Peyer's patch (tissue), 4 donors: Measurements from ENCODE around the gene BTNL8. TPM values are rescaled to one million over a fixed set of nuclear protein-coding genes. Genes with fewer than 3 reads are reported as not detected.

Experiments used
- DNase-seq, 3 donors: peaks; one replicate each; pipeline ENCODE4 v3.0.0-alpha.2; 2017 to 2019
- H3K27ac ChIP-seq, 4 donors: fragments of 200-600 bp; sonication (generic); one replicate each; pipeline ENCODE4 v1.5.1; 2016 to 2019
- H3K27me3 ChIP-seq, 2 donors: fragments of 200-600 bp; sonication (generic); one replicate each; pipeline ENCODE4 v1.5.1; 2019
- H3K36me3 ChIP-seq, 3 donors: fragments of 200-600 bp; sonication (generic); one replicate each; pipeline ENCODE4 v1.5.1; 2016 to 2019
- H3K4me1 ChIP-seq, 4 donors: fragments of 200-600 bp; sonication (generic); one replicate each; pipeline ENCODE4 v1.5.1; 2016 to 2019
- H3K4me3 ChIP-seq, 4 donors: fragments of 200-600 bp; sonication (generic); 1 replicate in 3 of 4; 2 replicates in 1 of 4; pipeline ENCODE4 v1.5.1; 2016 to 2019; ENCODE audit warnings: mild to moderate bottlenecking in 1 of 4
- H3K9me3 ChIP-seq, 4 donors: fragments of 200-600 bp; sonication (generic); one replicate each; pipeline ENCODE4 v1.5.1; 2016 to 2019; ENCODE audit warnings: mild to moderate bottlenecking in 1 of 4
- POLR2A ChIP-seq, 2 donors: fragments of 450-650 bp; IDR thresholded peaks; one replicate each; pipeline ENCODE4 v1.5.1; 2017; ENCODE audit warnings: antibody characterized with exemption in 2 of 2, mild to moderate bottlenecking in 2 of 2, moderate library complexity in 2 of 2
- total RNA-seq, 4 donors: library from RNA; depleted of rRNA; stranded (reverse); fragments of >200 nt; gene quantifications; one replicate each; pipeline ENCODE4 v1.1.0, GENCODE V29; 2016
- TF ChIP-seq, protein P1 (sequence below), 6 experiments: fragments of 450-650 bp in 4 of 6; fragments of 200-600 bp in 2 of 6; sonication (generic) in 1 of 6; IDR thresholded peaks; one replicate each; pipeline ENCODE4 v1.5.1; 2017 to 2019; ENCODE audit warnings: antibody characterized with exemption in 6 of 6, mild to moderate bottlenecking in 3 of 6, moderate library complexity in 1 of 6

The BTNL8 gene
- total RNA-seq, 4 donors from 2014 or later: 6.6 to 337 (median 134) TPM

DNA sequence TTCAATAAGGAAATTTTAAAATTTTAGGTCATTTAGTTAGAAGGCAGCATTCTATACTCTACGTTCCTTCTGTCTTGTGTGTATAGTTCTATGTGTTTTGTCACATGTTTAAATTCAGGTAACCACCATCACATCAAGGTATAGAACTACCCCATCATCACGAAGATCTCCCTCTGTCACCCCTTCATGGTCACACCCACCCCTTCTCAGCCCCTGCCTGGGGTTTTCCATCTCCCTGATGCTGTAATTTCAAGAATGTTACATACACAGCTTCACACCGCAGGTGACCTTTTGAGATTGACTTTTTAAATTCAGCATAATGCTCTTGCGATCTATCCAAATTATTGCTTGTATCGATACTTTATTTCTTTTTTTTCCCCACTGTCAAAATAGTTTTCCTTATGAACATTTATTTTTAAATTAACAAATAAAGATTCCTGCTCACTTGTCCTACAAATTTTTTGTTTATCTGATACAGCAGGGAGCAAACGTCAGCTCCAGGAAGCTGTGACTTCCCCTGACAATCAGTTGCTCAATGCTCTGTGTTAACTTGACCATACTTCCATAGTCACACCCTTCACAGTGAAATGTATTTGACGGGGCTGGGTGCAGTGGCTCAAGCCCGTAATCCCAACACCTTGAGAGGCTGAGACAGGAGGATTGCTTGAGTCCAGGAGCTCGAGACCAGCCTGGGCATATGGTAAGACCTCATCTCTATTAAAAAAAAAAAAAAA lies 10.2 kb downstream of the BTNL8 start:
- no peak overlapping the region for H3K4me3 ChIP-seq
- no peak for DNase-seq
- H3K27ac ChIP-seq: no peak overlapping the region
- no peaks in the 10 kb centered on the region for H3K27me3 ChIP-seq
- no peaks in the 10 kb centered on the region for H3K4me1 ChIP-seq
- TF ChIP-seq, protein P1, sequence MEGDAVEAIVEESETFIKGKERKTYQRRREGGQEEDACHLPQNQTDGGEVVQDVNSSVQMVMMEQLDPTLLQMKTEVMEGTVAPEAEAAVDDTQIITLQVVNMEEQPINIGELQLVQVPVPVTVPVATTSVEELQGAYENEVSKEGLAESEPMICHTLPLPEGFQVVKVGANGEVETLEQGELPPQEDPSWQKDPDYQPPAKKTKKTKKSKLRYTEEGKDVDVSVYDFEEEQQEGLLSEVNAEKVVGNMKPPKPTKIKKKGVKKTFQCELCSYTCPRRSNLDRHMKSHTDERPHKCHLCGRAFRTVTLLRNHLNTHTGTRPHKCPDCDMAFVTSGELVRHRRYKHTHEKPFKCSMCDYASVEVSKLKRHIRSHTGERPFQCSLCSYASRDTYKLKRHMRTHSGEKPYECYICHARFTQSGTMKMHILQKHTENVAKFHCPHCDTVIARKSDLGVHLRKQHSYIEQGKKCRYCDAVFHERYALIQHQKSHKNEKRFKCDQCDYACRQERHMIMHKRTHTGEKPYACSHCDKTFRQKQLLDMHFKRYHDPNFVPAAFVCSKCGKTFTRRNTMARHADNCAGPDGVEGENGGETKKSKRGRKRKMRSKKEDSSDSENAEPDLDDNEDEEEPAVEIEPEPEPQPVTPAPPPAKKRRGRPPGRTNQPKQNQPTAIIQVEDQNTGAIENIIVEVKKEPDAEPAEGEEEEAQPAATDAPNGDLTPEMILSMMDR (IDR thresholded peaks at IDR 0.05): no peak
- no peak for TF ChIP-seq POLR2A (IDR thresholded peaks at IDR 0.05)
- H3K9me3 ChIP-seq: no peaks in the 10 kb centered on the region
- peaks cover 0 to 37% (median 0%) of the 10 kb centered on the region in 3 donors for H3K36me3 ChIP-seq

DNA sequence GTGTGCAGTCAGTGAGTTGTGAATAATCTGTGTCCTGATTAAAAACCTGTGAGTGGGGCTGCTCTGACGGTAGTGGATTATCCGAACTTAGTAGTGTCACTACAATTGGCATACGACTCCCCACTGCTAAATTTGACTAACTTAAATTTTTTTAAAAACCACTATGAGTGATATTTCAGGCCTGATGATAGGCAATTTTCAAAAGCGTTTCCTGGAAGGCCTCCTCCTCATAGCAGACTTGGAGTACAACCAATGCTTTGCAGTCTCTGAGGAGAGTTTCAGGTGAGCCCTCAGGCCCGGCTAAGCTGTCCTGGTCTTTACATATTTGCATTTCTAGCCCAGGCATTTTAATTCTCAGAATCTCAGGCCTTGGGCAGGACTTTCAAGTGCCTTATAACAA lies 10.8 kb downstream of the BTNL8 start:
- H3K27me3 ChIP-seq: no peaks in the 10 kb centered on the region
- H3K9me3 ChIP-seq: no peaks in the 10 kb centered on the region
- DNase-seq: no peak
- H3K36me3 ChIP-seq: peaks cover 0 to 41% (median 0%) of the 10 kb centered on the region in 3 donors
- H3K4me3 ChIP-seq: no peak overlapping the region
- H3K4me1 ChIP-seq: no peaks in the 10 kb centered on the region
- TF ChIP-seq, protein P1 (IDR thresholded peaks at IDR 0.05): no peak
- no peak for TF ChIP-seq POLR2A (IDR thresholded peaks at IDR 0.05)
- H3K27ac ChIP-seq: no peak overlapping the region

DNA sequence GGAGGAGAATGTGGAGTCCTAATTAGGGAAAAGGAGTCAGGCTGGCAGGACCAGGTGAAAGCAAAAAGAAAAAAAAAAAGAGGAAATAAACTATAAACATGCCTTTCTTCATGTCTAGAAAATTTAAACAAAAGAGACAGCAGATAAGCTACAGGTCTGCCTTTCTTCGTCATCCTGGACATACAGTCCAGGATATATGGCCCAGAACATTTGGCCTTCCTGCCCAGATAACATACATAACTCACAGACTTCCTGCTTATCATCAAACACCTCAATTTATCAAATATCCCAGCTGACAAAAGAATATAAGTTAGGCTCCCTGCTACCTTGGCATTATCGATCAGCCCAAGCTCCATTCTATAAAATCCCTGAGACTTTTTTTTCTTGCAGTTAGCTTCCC lies 11.2 kb downstream of the BTNL8 start:
- Histone ChIP-seq H3K36me3 (peaks cover 0 to 45% (median 0%) of the 10 kb centered on the region in 3 donors), H3K4me3 (no peak overlapping the region), H3K9me3 (no peaks in the 10 kb centered on the region), H3K27me3 (no peaks in the 10 kb centered on the region), H3K4me1 (no peaks in the 10 kb centered on the region), H3K27ac (no peak overlapping the region)
- DNase-seq: no peak
- TF ChIP-seq, protein P1 (IDR thresholded peaks at IDR 0.05): no peak
- no peak for TF ChIP-seq POLR2A (IDR thresholded peaks at IDR 0.05)

DNA sequence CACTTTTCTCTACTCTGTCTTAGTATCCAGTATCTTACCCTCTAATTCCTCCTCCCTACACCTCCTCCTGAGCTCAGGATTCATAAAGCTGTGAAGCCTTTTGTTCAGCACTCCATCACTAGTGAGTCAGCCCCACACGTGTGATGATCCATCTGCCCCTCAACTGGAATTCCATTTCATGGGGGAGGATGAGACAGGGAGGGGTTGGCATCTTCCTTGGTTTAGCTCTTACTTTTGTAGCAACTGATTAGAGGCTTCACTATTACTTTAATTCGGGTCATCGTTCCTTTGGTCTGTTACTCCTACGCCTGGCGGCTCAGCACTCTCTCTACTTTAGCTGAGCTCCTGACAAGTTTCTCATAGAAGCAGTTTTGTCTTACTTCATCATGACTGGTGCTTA lies 11.8 kb downstream of the BTNL8 start:
- no peak overlapping the region for H3K27ac ChIP-seq
- H3K4me1 ChIP-seq: no peaks in the 10 kb centered on the region
- no peak overlapping the region for H3K4me3 ChIP-seq

GRCh38 chr5:180914646-180915045 lies 15.7 kb downstream of the BTNL8 start:
- no peak overlapping the region for H3K4me3 ChIP-seq
- H3K27ac ChIP-seq: no peak overlapping the region
- DNase-seq: no peak
- no peaks in the 10 kb centered on the region for H3K4me1 ChIP-seq
- TF ChIP-seq, protein P1 (IDR thresholded peaks at IDR 0.05): no peak
- no peak for TF ChIP-seq POLR2A (IDR thresholded peaks at IDR 0.05)
- no peaks in the 10 kb centered on the region for H3K9me3 ChIP-seq
- no peaks in the 10 kb centered on the region for H3K27me3 ChIP-seq
- peaks cover 0 to 42% (median 0%) of the 10 kb centered on the region in 3 donors for H3K36me3 ChIP-seq

More for the DNA sequence above, 11.8 kb downstream of the BTNL8 start:
- Histone ChIP-seq H3K27me3 (no peaks in the 10 kb centered on the region), H3K9me3 (no peaks in the 10 kb centered on the region), H3K36me3 (peaks cover 0 to 51% (median 0%) of the 10 kb centered on the region in 3 donors)
- no peak for DNase-seq
- TF ChIP-seq POLR2A (IDR thresholded peaks at IDR 0.05): no peak
- TF ChIP-seq, protein P1 (IDR thresholded peaks at IDR 0.05): no peak
